Esophagus squamous epithelium (tissue), 5 donors: ENCODE data around the gene SLC10A7. TPM values are rescaled to one million over a fixed set of nuclear protein-coding genes. Genes with fewer than 3 reads are reported as not detected.
A peak's percentile ranks its signal among the peaks of the same experiment; 100 is the strongest.
"Not testable (repeated sequence)": the region's sequence is repeated elsewhere in the genome, so short reads cannot be mapped to it uniquely, and the experiment has no call there.

Source experiments
- DNase-seq: peaks from one replicate; lab custom pipeline; 2025; lab: John Stamatoyannopoulos, UW
- H3K27ac ChIP-seq, 4 donors: fragments of 200-600 bp; sonication (generic); one replicate each; pipeline ENCODE4 v1.5.1; 2016 to 2019; ENCODE audit warnings: mild to moderate bottlenecking in 1 of 4
- H3K27me3 ChIP-seq, 4 donors: fragments of 200-600 bp; sonication (generic); 1 replicate in 3 of 4; 2 replicates in 1 of 4; pipeline versions ENCODE4 v1.5.1 to v1.6.0; 2017 to 2021; ENCODE audit warnings: antibody characterized with exemption in 1 of 4
- H3K36me3 ChIP-seq, 3 donors: fragments of 200-600 bp; sonication (generic); one replicate each; pipeline ENCODE4 v1.5.1; 2016 to 2019
- H3K4me1 ChIP-seq, 3 donors: fragments of 200-600 bp; sonication (generic); one replicate each; pipeline ENCODE4 v1.5.1; 2017 to 2019
- H3K4me3 ChIP-seq, 4 donors: fragments of 200-600 bp; sonication (generic); 1 replicate in 3 of 4; 2 replicates in 1 of 4; pipeline ENCODE4 v1.5.1; 2016 to 2019; ENCODE audit warnings: mild to moderate bottlenecking in 2 of 4, moderate library complexity in 1 of 4
- H3K9me3 ChIP-seq, 3 donors: fragments of 200-600 bp; sonication (generic); one replicate each; pipeline ENCODE4 v1.5.1; 2016 to 2019
- CTCF ChIP-seq, 6 experiments: fragments of 450-650 bp in 4 of 6; fragments of 200-600 bp in 2 of 6; sonication (generic) in 2 of 6; IDR thresholded peaks; one replicate each; pipeline ENCODE4 v1.5.1; 2016 to 2019; ENCODE audit warnings: antibody characterized with exemption in 6 of 6, mild to moderate bottlenecking in 4 of 6, moderate library complexity in 4 of 6
- POLR2A ChIP-seq, 4 donors: fragments of 450-650 bp; IDR thresholded peaks; one replicate each; pipeline ENCODE4 v1.6.1; 2017; ENCODE audit warnings: antibody characterized with exemption in 4 of 4, mild to moderate bottlenecking in 4 of 4, moderate library complexity in 3 of 4
- WGBS, 2 donors: methylation state at CpG; one replicate each; pipeline ENCODE4 v1.1.5; 2018; 5-methylcytosine and 5-hydroxymethylcytosine counted together
- intact Hi-C: fragments of 100-400 bp; cut with DNase I; formaldehyde crosslinking; loops from one replicate; pipeline ENCODE4 v1.15.0; 2022
- total RNA-seq, 4 donors: library from RNA; depleted of rRNA; stranded (reverse); fragments of >200 nt; gene quantifications; one replicate each; pipeline ENCODE4 v1.1.0, GENCODE V29; 2016
- donor health status: DM: yes; HTN: yes; CAD: no.

Gene SLC10A7
- total RNA-seq, 4 donors from 2014 or later: 9.7 to 23.5 (median 13.5) TPM

DNA sequence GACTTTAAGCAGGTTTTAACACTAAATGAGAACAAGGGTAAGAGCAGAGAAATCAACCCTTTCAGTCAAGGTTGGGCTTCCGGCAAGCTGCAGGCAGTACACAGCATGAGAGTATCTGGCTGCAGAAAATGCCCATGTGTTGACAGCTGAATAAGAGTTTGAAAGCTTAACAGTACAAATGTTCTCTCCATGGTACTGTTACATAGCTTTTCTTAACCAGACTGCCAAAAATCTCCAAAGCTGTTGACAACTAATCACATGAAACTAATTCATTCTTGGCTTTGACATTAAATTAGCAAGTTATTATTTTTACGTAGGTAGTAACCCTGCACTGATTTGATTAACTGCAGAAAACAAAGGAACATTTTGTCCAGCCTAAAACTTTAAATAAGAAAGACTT lies 153.5 kb downstream of the SLC10A7 start:
- H3K27me3 ChIP-seq: no peaks in the 10 kb centered on the region
- no peak for DNase-seq
- no peaks in the 10 kb centered on the region for H3K36me3 ChIP-seq
- WGBS, 2 donors: 51 to 81% methylated on average over 2 of the region's 2 CpGs
- TF ChIP-seq POLR2A (IDR thresholded peaks at IDR 0.05): no peak
- no peak for TF ChIP-seq CTCF (IDR thresholded peaks at IDR 0.05)
- no peaks in the 10 kb centered on the region for H3K9me3 ChIP-seq
- intact Hi-C loops: no loop called here
- H3K4me3 ChIP-seq: no peak overlapping the region
- no peak overlapping the region for H3K27ac ChIP-seq
- peaks cover 0 to 11% (median 3%) of the 10 kb centered on the region in 3 donors for H3K4me1 ChIP-seq

GRCh38 chr4:146367347-146367746 lies 154.4 kb downstream of the SLC10A7 start:
- peaks cover 0 to 11% (median 3%) of the 10 kb centered on the region in 3 donors for H3K4me1 ChIP-seq
- no peaks in the 10 kb centered on the region for H3K27me3 ChIP-seq
- H3K4me3 ChIP-seq: no peak overlapping the region
- WGBS, 2 donors: 50 to 81% methylated on average over 1 of the region's 1 CpG
- no peak for DNase-seq
- H3K36me3 ChIP-seq: no peaks in the 10 kb centered on the region
- intact Hi-C loops: no loop called here
- H3K9me3 ChIP-seq: peaks cover 0 to 2% (median 0%) of the 10 kb centered on the region in 3 donors
- no peak overlapping the region for H3K27ac ChIP-seq
- TF ChIP-seq POLR2A (IDR thresholded peaks at IDR 0.05): no peak
- TF ChIP-seq CTCF (IDR thresholded peaks at IDR 0.05): no peak

GRCh38 chr4:146359771-146360170 lies 162.0 kb downstream of the SLC10A7 start:
- Histone ChIP-seq H3K9me3 (peaks cover 0 to 6% (median 0%) of the 10 kb centered on the region in 3 donors), H3K36me3 (no peaks in the 10 kb centered on the region), H3K27me3 (no peaks in the 10 kb centered on the region), H3K4me1 (no peaks in the 10 kb centered on the region), H3K4me3 (no peak overlapping the region), H3K27ac (no peak overlapping the region)
- DNase-seq: no peak
- intact Hi-C loops: no loop called here
- no peak for TF ChIP-seq POLR2A (IDR thresholded peaks at IDR 0.05)
- TF ChIP-seq CTCF (IDR thresholded peaks at IDR 0.05): no peak

- DNase-seq, H3K27me3 ChIP-seq, H3K36me3 ChIP-seq, H3K4me1 ChIP-seq, H3K27ac ChIP-seq, H3K9me3 ChIP-seq, intact Hi-C loops: not testable (repeated sequence)
- H3K4me3 ChIP-seq: peak overlapping the region in 1 of 4 donors; percentile 50
- 54% methylated on average over 4 of the region's 26 CpGs; no CpG with 5 or more reads in 1 of the 2 donors for WGBS, 2 donors
Observed at GRCh38 chr4:146350114-146350513, 171.6 kb downstream of the SLC10A7 start.

- no peak for TF ChIP-seq CTCF (IDR thresholded peaks at IDR 0.05)
- TF ChIP-seq POLR2A (IDR thresholded peaks at IDR 0.05): no peak
- H3K4me3 ChIP-seq: peak overlapping the region in 1 of 4 donors; percentile 50
- no peaks in the 10 kb centered on the region for H3K9me3 ChIP-seq
- H3K4me1 ChIP-seq: no peaks in the 10 kb centered on the region
- no peak overlapping the region for H3K27ac ChIP-seq
- DNase-seq: no peak
- no peaks in the 10 kb centered on the region for H3K27me3 ChIP-seq
- no peaks in the 10 kb centered on the region for H3K36me3 ChIP-seq
- intact Hi-C loops: loop anchor here (10.0 kb wide), 1 partner anchor 565 kb away; no protein-coding TSS in a partner anchor
Observed at GRCh38 chr4:146349306-146349705, 172.4 kb downstream of the SLC10A7 start.

DNA sequence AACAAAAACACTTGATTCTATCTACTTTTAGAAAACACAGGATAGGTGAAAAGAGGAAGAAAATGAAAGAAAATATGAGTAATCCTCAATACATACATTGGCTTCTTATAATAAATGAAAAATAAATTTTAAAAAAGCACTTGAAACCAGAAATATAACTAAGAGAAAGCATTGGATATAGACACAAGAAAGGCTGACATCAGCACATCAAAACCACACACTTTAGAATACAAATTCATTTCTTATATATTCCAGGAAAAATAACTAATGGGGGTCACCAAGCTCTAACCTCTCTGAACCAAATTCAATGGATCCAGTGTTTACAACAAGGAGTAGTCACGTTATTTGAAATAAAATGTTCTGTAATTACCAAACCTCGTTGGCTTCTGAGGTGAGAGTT lies 173.9 kb downstream of the SLC10A7 start:
- intact Hi-C loops: loop anchor here (10.0 kb wide), 1 partner anchor 567 kb away; no protein-coding TSS in a partner anchor
- 70 to 80% methylated on average over 2 of the region's 2 CpGs for WGBS, 2 donors
- H3K36me3 ChIP-seq: no peaks in the 10 kb centered on the region

More for the DNA sequence above, 173.9 kb downstream of the SLC10A7 start:
- Histone ChIP-seq H3K9me3 (no peaks in the 10 kb centered on the region), H3K27ac (no peak overlapping the region), H3K27me3 (no peaks in the 10 kb centered on the region), H3K4me1 (no peaks in the 10 kb centered on the region), H3K4me3 (no peak overlapping the region)
- DNase-seq: no peak
- TF ChIP-seq CTCF (IDR thresholded peaks at IDR 0.05): no peak
- no peak for TF ChIP-seq POLR2A (IDR thresholded peaks at IDR 0.05)
